GM23338 (cell line): ENCODE results near the gene CFAP74. TPM values are rescaled to one million over a fixed set of nuclear protein-coding genes. Genes with fewer than 3 reads are reported as not detected.

Experiments
- ATAC-seq: fragments of 200-7000 bp; cut with Tn5 transposase; 3 replicates; pipeline ENCODE4 v1.9.1; 2020
- DNase-seq: peaks from one replicate; pipeline ENCODE4 v3.0.0-alpha.2; 2015; ENCODE audit warnings: low spot score
- H2AFZ ChIP-seq: fragments of 200-600 bp; sonication (generic); 2 replicates; pipeline ENCODE4 v1.8.0; 2016; ENCODE audit warnings: antibody characterized with exemption, mild to moderate bottlenecking, moderate library complexity
- H3F3A ChIP-seq: fragments of 200-600 bp; sonication (generic); replicated peaks from 2 replicates; pipeline ENCODE4 v1.8.0; 2017; ENCODE audit warnings: antibody characterized with exemption, mixed run types, low read depth
- H3K27ac ChIP-seq: fragments of 200-600 bp; sonication (generic); 2 replicates; pipeline ENCODE4 v1.6.1; 2016; ENCODE audit warnings: low read depth
- H3K27me3 ChIP-seq: fragments of 200-600 bp; sonication (generic); 2 replicates; pipeline ENCODE4 v1.8.0; 2016; ENCODE audit warnings: mild to moderate bottlenecking, mixed run types, moderate library complexity; ENCODE audit not compliant: insufficient read depth
- H3K36me3 ChIP-seq: fragments of 200-600 bp; sonication (generic); 2 replicates; pipeline ENCODE4 v1.8.0; 2016; ENCODE audit warnings: mild to moderate bottlenecking; ENCODE audit not compliant: insufficient read depth
- H3K4me1 ChIP-seq: fragments of 200-600 bp; sonication (generic); 2 replicates; pipeline ENCODE4 v1.8.0; 2016; ENCODE audit warnings: mild to moderate bottlenecking, moderate library complexity; ENCODE audit not compliant: insufficient read depth
- H3K4me2 ChIP-seq: fragments of 200-600 bp; sonication (generic); 2 replicates; pipeline ENCODE4 v1.7.1; 2017; ENCODE audit warnings: mixed run types
- H3K4me3 ChIP-seq: fragments of 200-600 bp; sonication (generic); 2 replicates; pipeline ENCODE4 v1.6.1; 2016; ENCODE audit warnings: mixed run types
- H3K79me2 ChIP-seq: fragments of 200-600 bp; sonication (generic); replicated peaks from 2 replicates; pipeline ENCODE4 v1.8.0; 2017; ENCODE audit warnings: mild to moderate bottlenecking; ENCODE audit not compliant: insufficient read depth
- H3K9me2 ChIP-seq: fragments of 200-600 bp; sonication (generic); 2 replicates; pipeline ENCODE4 v1.8.0; 2017; ENCODE audit not compliant: insufficient read depth
- H4K20me1 ChIP-seq: fragments of 200-600 bp; sonication (generic); replicated peaks from 2 replicates; pipeline ENCODE4 v1.8.0; 2017; ENCODE audit warnings: mild to moderate bottlenecking; ENCODE audit not compliant: insufficient read depth
- H3K27ac Mint-ChIP-seq: 2 replicates; pipeline ENCODE4 v1.8.0; 2020; ENCODE audit warnings: inconsistent platforms, mild to moderate bottlenecking, moderate library complexity, mixed read lengths
- H3K27me3 Mint-ChIP-seq: 3 replicates; pipeline ENCODE4 v1.8.0; 2022; ENCODE audit warnings: low read depth, mild to moderate bottlenecking, moderate library complexity, mixed read lengths, inconsistent platforms; ENCODE audit not compliant: insufficient read depth, poor library complexity
- H3K36me3 Mint-ChIP-seq: 3 replicates; pipeline ENCODE4 v1.8.0; 2021; ENCODE audit warnings: low read depth, mild to moderate bottlenecking, inconsistent platforms, moderate library complexity, mixed read lengths
- H3K4me1 Mint-ChIP-seq: 3 replicates; pipeline ENCODE4 v1.8.0; 2020; ENCODE audit warnings: mild to moderate bottlenecking, inconsistent platforms, mixed read lengths
- H3K4me3 Mint-ChIP-seq: 3 replicates; pipeline ENCODE4 v1.8.0; 2021; ENCODE audit warnings: moderate library complexity, mild to moderate bottlenecking, inconsistent platforms, mixed read lengths
- H3K9me3 Mint-ChIP-seq: 3 replicates; pipeline ENCODE4 v1.8.0; 2020; ENCODE audit warnings: moderate library complexity, mild to moderate bottlenecking, inconsistent platforms, mixed read lengths
- CREB1 ChIP-seq: fragments of 250-450 bp; sonication (Bioruptor Pico); IDR thresholded peaks from 2 replicates; pipeline ENCODE4 v1.5.0; 2020; ENCODE audit warnings: low read depth, mild to moderate bottlenecking, moderate library complexity
- CTCF ChIP-seq, 2 experiments: fragments of 200-600 bp in 1 of 2; sonication (generic) in 1 of 2; conservative IDR thresholded peaks; 2 replicates each; pipeline versions ENCODE4 v1.5.1 to v1.6.1; 2016 to 2017; ENCODE audit warnings: antibody characterized with exemption in 2 of 2, low read depth in 2 of 2, mild to moderate bottlenecking in 2 of 2, moderate library complexity in 1 of 2
- EZH2 ChIP-seq: fragments of 200-600 bp; sonication (generic); IDR thresholded peaks from one replicate; pipeline ENCODE4 v1.8.0; 2017; ENCODE audit warnings: antibody characterized with exemption, mild to moderate bottlenecking, low read depth; ENCODE audit not compliant: unreplicated experiment
- EZH2phosphoT487 ChIP-seq: fragments of 200-600 bp; sonication (generic); IDR thresholded peaks from one replicate; pipeline ENCODE4 v1.8.1; 2018; ENCODE audit warnings: antibody characterized with exemption; ENCODE audit not compliant: unreplicated experiment
- JUNB ChIP-seq: IDR thresholded peaks from one replicate; pipeline ENCODE4 v1.6.1; 2016; ENCODE audit warnings: antibody characterized with exemption; ENCODE audit not compliant: unreplicated experiment
- NANOG ChIP-seq: IDR thresholded peaks from 2 replicates; pipeline ENCODE4 v1.6.1; 2016; ENCODE audit warnings: antibody characterized with exemption, borderline replicate concordance
- POLR2AphosphoS5 ChIP-seq: IDR thresholded peaks from 2 replicates; pipeline ENCODE4 v1.6.1; 2016; ENCODE audit warnings: antibody characterized with exemption, low read depth
- REST ChIP-seq: IDR thresholded peaks from one replicate; pipeline ENCODE4 v1.6.1; 2018; ENCODE audit warnings: antibody characterized with exemption; ENCODE audit not compliant: unreplicated experiment
- STAT1 ChIP-seq: IDR thresholded peaks from one replicate; pipeline ENCODE4 v1.6.1; 2016; ENCODE audit warnings: antibody characterized with exemption; ENCODE audit not compliant: unreplicated experiment
- ZNF114 ChIP-seq: fragments of 250-450 bp; sonication (Bioruptor Pico); IDR thresholded peaks from 2 replicates; pipeline ENCODE4 v1.5.0; 2020; ENCODE audit warnings: mild to moderate bottlenecking, moderate library complexity
- ZNF331 ChIP-seq: fragments of 250-450 bp; sonication (Bioruptor Pico); IDR thresholded peaks from 2 replicates; pipeline ENCODE4 v1.5.0; 2020; ENCODE audit warnings: low read depth, mild to moderate bottlenecking, moderate library complexity
- polyA plus RNA-seq: library from polyadenylated mRNA; unstranded; fragments of >200 nt; fragmentation: Nextera tagmentation; extraction: Ambion mirVana; gene quantifications from 2 replicates; pipeline ENCODE4 v1.2.1, GENCODE V29; 2016
- total RNA-seq: library from RNA; depleted of rRNA; stranded (reverse); fragments of >200 nt; shearing (Covaris generic); gene quantifications from 2 replicates; pipeline ENCODE4 v1.2.3, GENCODE V29; 2014
- TF ChIP-seq, protein P1 (sequence below): fragments of 250-450 bp; sonication (Bioruptor Pico); IDR thresholded peaks from 2 replicates; pipeline ENCODE4 v1.5.0; 2020; ENCODE audit warnings: mild to moderate bottlenecking, moderate library complexity
- TF ChIP-seq, protein P2 (sequence below): IDR thresholded peaks from 2 replicates; pipeline ENCODE4 v1.6.1; 2016; ENCODE audit warnings: antibody characterized with exemption

Gene CFAP74
- total and polyA plus RNA-seq, 2 experiments from 2014 or later, result 0.21 TPM; not detected in 1

GRCh38 chr1:2045468-2046173, 42.0 kb upstream of the CFAP74 start:
- TF ChIP-seq REST (no peak), POLR2AphosphoS5 (no peak), EZH2 (no peak), CTCF (conservative IDR thresholded peaks at IDR 0.05; ENCODE audit: low read depth in 2 of 2) (no peak), STAT1 (no peak), ZNF331 (CRISPR knock-in tag) (no peak), ZNF114 (CRISPR knock-in tag) (no peak), NANOG (no peak), EZH2phosphoT487 (no peak), CREB1 (CRISPR knock-in tag) (no peak), JUNB (no peak)
- TF ChIP-seq, protein P1, sequence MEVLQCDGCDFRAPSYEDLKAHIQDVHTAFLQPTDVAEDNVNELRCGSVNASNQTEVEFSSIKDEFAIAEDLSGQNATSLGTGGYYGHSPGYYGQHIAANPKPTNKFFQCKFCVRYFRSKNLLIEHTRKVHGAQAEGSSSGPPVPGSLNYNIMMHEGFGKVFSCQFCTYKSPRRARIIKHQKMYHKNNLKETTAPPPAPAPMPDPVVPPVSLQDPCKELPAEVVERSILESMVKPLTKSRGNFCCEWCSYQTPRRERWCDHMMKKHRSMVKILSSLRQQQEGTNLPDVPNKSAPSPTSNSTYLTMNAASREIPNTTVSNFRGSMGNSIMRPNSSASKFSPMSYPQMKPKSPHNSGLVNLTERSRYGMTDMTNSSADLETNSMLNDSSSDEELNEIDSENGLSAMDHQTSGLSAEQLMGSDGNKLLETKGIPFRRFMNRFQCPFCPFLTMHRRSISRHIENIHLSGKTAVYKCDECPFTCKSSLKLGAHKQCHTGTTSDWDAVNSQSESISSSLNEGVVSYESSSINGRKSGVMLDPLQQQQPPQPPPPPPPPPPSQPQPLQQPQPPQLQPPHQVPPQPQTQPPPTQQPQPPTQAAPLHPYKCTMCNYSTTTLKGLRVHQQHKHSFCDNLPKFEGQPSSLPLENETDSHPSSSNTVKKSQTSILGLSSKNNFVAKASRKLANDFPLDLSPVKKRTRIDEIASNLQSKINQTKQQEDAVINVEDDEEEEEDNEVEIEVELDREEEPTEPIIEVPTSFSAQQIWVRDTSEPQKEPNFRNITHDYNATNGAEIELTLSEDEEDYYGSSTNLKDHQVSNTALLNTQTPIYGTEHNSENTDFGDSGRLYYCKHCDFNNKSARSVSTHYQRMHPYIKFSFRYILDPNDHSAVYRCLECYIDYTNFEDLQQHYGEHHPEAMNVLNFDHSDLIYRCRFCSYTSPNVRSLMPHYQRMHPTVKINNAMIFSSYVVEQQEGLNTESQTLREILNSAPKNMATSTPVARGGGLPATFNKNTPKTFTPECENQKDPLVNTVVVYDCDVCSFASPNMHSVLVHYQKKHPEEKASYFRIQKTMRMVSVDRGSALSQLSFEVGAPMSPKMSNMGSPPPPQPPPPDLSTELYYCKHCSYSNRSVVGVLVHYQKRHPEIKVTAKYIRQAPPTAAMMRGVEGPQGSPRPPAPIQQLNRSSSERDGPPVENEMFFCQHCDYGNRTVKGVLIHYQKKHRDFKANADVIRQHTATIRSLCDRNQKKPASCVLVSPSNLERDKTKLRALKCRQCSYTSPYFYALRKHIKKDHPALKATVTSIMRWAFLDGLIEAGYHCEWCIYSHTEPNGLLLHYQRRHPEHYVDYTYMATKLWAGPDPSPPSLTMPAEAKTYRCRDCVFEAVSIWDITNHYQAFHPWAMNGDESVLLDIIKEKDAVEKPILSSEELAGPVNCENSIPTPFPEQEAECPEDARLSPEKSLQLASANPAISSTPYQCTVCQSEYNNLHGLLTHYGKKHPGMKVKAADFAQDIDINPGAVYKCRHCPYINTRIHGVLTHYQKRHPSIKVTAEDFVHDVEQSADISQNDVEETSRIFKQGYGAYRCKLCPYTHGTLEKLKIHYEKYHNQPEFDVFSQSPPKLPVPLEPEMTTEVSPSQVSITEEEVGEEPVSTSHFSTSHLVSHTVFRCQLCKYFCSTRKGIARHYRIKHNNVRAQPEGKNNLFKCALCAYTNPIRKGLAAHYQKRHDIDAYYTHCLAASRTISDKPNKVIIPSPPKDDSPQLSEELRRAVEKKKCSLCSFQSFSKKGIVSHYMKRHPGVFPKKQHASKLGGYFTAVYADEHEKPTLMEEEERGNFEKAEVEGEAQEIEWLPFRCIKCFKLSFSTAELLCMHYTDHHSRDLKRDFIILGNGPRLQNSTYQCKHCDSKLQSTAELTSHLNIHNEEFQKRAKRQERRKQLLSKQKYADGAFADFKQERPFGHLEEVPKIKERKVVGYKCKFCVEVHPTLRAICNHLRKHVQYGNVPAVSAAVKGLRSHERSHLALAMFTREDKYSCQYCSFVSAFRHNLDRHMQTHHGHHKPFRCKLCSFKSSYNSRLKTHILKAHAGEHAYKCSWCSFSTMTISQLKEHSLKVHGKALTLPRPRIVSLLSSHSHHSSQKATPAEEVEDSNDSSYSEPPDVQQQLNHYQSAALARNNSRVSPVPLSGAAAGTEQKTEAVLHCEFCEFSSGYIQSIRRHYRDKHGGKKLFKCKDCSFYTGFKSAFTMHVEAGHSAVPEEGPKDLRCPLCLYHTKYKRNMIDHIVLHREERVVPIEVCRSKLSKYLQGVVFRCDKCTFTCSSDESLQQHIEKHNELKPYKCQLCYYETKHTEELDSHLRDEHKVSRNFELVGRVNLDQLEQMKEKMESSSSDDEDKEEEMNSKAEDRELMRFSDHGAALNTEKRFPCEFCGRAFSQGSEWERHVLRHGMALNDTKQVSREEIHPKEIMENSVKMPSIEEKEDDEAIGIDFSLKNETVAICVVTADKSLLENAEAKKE (CRISPR knock-in tag), result no peak
- TF ChIP-seq, protein P2, sequence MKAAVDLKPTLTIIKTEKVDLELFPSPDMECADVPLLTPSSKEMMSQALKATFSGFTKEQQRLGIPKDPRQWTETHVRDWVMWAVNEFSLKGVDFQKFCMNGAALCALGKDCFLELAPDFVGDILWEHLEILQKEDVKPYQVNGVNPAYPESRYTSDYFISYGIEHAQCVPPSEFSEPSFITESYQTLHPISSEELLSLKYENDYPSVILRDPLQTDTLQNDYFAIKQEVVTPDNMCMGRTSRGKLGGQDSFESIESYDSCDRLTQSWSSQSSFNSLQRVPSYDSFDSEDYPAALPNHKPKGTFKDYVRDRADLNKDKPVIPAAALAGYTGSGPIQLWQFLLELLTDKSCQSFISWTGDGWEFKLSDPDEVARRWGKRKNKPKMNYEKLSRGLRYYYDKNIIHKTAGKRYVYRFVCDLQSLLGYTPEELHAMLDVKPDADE, result no peak
- Mint-ChIP-seq H3K4me1 (peaks cover 19% of the 10 kb centered on the region), H3K27me3 (peaks cover 27% of the 10 kb centered on the region), H3K9me3 (no peaks in the 10 kb centered on the region; the same call in 2 of the 3 replicates), H3K27ac (no peak overlapping the region), H3K36me3 (peaks cover 2% of the 10 kb centered on the region; the same call in 1 of the 3 replicates), H3K4me3 (0 out of 3 replicates have a peak overlapping the region, but pooled peaks have one; percentile 15)
- ATAC-seq (no peak), DNase-seq (no peak)
- Histone ChIP-seq H3K4me1 (peaks cover 25% of the 10 kb centered on the region; the same call in 1 of the 2 replicates), H2AFZ (no peak overlapping the region), H3K4me2 (no peak overlapping the region), H3K36me3 (no peaks in the 10 kb centered on the region), H3K9me2 (no peaks in the 10 kb centered on the region), H3K79me2 (no peaks in the 10 kb centered on the region), H3K4me3 (no peak overlapping the region), H3K27ac (no peak overlapping the region), H4K20me1 (no peaks in the 10 kb centered on the region), H3F3A (peaks cover 18% of the 10 kb centered on the region), H3K27me3 (no peaks in the 10 kb centered on the region)
